HT-29 (cell line): ENCODE measurements around the gene TMEM128. TPM values are rescaled to one million over a fixed set of nuclear protein-coding genes. Genes with fewer than 3 reads are reported as not detected.
"Not testable (repeated sequence)": the region's sequence is repeated elsewhere in the genome, so short reads cannot be mapped to it uniquely, and the experiment has no call there.

Experiments used
- DNase-seq: peaks from one replicate; pipeline ENCODE4 v3.0.0-alpha.2; 2015; ENCODE audit warnings: low spot score
- total RNA-seq: library from RNA; depleted of rRNA; stranded (reverse); fragments of >200 nt; shearing (Covaris generic); gene quantifications from 2 replicates; pipeline ENCODE4 v1.2.3, GENCODE V29; 2014; rRNA removed

TMEM128 gene, protein sequence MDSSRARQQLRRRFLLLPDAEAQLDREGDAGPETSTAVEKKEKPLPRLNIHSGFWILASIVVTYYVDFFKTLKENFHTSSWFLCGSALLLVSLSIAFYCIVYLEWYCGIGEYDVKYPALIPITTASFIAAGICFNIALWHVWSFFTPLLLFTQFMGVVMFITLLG
- 8.3 and 14.4 TPM in 2 replicates for total RNA-seq

DNA sequence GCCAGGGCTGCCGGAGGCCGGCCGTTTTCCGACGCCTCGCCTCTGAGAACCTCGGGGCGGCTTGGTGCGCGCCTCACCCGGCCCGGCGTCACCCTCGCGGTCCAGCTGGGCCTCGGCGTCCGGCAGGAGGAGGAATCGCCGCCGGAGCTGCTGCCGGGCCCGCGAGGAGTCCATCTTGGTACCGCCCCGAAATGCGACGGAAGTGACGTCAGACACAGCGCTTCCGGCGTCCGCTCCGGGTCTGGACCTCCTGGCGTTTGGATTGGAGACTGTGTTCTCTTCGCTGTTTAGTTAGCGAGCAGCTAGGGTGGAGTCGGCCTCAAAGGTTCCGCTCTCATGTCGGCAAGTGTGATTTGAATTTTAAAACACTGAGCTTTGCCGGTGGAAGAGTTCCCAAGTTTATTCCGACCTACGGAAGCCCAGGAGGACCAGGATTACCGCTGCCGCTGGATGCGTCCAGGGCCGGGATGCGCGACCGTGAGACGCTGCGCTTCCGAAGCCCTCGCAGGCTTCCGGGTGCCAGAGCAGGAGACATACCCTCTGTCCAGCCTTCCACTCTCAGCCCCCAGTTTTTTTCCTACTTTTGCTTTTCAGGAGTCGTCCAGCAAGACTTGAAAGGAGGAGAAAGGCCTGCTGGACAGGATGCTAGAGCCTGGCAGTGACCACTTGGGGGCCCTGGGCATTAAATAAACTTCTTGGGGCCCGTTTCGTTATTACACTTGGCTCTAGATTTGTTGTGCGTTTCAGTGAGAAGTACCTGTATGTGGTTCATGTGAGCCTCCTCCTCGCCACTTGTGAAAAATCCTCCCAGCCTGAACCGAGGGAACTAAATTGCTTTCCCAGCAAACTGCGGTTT lies at the start of gene TMEM128:
Gene TMEM128, minus strand, starts transcription at position 195 of the 856 bp plus-strand sequence. Its CDS starts 21 bp downstream, at position 174.
- DNase-seq: peak; percentile 93

DNA sequence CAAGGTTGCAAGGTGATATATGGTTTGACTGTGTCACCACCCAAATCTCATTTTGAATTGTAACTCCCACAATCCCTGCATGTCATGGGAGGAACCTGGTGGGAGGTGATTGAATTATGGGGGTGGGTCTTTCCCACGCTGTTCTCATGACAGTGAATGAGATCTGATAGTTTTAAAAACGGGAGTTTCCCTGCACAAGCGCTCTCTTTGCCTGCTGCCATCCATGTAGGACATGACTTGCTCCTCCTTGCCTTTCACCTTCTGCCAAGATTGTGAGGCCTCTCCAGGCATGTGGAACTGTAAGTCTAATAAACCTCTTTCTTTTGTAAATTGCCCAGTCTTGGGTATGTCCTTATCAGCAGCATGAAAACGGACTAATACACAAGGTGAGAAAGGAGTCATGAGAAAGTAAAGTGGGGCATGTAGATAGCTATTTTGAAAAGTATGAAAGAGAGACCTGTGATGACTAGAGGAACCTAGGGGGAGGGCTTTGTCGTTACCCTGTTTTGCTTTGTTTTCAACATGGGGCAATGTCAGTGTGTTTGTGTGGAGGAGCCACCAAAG lies 48.3 kb upstream of the TMEM128 start:
- DNase-seq: no peak

DNA sequence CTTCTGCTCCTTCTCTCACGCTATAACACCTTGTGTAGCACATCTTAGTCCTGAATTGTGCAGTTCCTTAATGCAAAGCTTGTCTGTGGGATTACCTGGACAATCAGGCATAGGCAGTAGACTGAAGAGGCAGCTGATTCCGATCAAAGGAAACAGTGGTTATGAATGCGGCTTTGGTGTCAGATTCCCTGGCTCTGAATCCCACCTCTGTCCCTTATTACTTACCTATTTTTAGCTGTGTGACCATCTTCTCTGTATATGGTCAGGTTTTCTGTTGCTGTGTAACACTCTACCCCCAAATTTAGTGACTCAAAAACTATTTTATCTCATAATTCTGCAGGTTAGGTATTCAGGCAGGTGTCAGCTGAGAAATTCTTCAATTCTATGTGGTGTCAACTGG lies 45.3 kb upstream of the TMEM128 start:
- DNase-seq: no peak

DNA sequence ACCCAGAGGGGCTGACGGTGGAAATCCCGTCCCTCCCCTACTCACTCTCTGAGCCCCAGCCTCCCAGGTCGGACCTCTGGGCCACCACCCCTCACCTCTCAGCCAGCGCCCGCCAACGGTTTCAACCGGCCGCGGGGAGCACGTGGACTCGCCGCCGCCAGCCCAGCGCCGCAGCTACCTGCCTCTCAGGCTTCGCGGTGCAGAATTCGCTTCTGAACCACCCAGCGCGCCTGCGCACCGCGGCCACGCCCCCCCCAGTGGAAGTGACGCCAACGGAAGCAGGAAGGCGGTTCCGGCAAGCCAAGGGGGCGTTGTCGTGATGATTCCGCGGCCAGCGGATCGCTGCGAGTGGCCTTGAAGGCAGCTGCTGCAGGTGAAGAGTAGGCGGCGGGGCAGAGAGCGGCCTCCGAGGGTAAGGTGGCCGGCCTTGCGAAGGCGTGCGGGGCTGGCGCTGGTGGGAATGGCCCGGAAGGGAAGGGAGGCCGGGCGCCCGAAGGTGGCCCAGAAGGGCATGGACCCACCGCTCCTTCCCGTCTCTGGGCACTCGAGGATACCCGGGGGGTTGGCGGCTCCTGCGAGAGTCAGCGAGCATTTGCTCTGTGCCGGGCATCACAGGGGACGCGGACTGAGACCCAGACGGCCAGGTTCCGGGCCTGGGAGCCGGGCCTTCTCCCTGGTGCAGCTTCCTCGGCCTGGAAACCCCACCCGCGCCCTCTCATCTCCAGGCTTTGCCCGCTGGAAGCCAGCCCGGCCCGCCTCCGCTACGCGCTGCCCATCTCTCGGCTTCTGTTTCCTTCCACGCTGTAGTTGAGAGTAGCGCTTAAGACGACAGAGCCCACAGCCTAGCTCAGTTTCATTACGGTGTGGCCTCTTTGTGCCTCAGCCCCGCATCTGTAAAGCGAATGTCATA lies 42.2 kb upstream of the TMEM128 start, which contains the start of the genes LYAR and ZBTB49:
Gene LYAR, minus strand, starts transcription at position 214 of the 910 bp plus-strand sequence. CDS start 6,412 bp downstream, outside the sequence.
Gene ZBTB49, plus strand, starts transcription at position 311 of the 910 bp plus-strand sequence. CDS start 9,695 bp downstream, outside the sequence.
- DNase-seq: peak; percentile 93

DNA sequence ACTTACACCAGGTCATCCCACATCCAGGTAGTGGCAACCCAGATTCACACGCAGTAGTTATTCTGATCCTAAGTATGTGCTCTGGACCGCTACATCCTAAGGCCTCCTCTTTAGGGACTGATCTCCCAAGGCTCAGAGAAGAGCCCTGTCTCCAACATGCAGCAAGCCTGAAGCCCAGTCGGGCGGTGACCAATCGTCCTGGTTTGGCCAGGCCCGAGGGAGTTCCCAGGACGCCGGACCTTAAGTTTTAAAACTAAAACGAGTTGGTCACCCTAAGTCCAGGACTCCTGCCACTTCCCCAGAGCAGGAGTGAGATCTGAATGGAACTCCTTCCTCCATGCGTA lies 41.5 kb upstream of the TMEM128 start:
- DNase-seq: no peak

DNA sequence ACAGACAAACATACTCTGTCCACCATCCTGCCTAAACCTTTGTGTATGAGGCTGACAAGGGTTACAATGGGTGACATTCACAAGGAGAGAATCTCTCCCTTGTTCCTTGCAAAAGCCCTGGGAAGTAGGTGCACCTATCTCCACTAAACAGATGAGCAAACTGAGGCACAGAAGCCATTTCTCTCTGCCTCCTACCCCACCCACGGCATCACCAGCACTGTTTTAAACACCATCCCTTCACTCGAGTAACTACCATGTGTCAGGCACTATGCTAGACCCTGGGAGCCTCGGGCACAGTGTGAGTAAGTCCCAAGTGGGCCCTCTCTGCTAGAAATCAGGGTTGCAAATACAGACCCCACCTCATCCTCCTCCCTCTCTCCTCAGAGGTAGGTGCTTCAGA lies 41.0 kb upstream of the TMEM128 start:
- DNase-seq: peak; percentile 5

DNA sequence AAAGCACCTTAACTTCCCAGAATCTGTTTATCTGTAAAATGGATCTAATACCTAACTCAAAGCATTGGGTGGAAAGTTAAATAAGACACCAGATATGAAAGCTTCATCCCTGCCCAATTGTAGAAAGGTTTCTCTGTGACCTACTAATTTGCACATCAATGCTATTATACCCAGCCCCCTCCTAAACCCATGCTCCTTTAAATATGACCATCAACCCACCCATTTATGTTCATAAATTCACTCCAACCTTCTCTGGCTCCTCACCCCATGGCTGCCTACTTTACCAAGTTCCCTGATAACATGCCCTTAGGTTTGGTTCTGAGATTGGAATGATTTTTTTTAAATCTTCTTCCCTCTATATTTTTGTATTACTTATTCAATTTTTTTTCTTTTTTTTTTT lies 40.1 kb upstream of the TMEM128 start:
- no peak for DNase-seq

DNA sequence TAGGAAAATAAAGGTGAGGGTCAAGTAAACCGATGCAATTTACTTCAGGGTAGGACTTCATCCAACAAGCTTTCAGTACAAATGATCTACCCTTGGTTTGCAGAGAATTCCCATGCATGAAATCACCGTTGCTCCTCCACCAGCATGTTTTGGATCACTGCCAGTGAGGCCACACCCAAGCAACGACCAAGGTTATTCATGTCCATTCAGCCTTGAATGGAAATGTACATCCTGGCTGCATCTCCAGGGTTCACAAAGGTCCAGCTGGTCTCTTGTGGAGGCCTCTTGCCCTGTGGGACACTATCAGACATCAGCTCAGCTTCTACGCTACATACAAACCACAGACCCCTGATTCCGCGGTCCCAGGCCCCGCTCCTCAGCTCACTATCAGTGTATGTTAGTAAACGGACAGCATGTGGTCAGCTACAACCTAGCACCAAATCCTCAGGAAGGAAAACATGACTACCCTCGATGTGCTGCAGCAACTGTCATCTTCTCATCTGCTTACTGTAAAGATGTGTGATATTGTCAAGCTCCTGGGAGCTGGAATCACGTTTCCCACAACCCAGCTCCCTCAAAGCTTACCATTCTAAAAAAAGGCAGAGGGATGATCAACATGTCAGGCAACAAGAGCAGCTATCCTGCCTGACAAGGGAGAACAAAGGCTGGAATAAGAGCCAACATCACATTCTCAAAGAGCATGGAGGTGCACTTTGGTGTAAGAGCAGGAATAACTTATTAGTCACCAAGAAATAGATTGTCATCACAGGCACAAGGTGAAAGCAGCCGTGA lies 37.0 kb upstream of the TMEM128 start:
- DNase-seq: no peak

DNA sequence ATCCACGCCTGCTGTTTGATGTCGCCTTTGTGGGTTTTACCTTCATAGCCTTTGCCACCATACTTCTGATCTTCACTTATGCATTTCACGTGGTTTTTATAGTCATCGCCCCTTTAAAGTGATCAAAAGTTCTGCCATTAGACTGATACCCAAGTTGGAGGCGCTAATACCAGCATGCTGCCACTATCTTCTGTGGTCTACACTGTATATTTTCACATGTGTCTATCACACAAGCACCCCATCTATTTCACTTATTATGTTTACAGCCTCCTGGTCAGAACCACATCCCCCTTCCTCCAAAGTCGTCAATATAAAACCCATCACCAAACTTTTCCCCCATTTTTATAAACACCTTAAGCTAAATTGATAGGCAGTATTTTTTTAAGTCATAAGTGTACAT lies 33.8 kb upstream of the TMEM128 start:
- DNase-seq: no peak

DNA sequence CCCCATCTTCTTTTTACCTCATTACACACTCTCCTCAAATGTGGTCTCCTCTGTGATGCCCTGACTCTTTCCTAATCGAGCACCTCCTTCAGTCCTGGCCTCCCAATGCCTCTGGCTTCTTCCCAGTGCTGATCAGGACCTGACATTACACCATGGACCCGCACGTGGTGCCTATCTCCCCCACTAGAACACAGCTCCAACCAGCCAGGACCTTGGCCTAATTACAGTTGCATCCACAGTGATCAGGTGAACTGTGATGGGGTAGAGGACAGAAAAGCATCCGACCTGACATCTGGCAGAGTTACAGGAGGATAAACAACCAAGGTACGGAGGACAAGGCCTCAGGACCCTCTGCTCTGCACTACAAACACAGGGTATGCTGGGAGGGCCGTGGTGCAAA lies 29.5 kb upstream of the TMEM128 start:
- no peak for DNase-seq

DNA sequence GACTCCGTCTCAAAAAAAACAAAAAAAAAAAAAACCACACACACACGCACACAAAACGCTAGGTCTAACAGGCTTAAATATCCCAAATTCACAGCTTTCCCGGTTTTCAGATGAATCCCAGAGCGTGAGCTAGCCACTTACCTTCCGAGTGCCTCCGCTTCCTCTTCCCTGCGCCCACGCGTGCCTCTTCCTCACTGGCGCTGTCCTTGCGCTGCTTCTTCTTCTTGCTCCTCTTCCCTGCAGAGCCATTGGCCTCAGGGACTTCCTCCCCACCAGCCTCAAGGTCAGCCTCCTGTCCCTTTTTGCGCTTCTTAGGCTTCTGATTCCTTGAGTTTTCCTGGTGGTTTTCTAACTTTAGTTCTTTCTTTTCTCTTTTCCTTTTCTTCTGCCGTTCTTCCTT lies 26.2 kb upstream of the TMEM128 start:
- no peak for DNase-seq

DNA sequence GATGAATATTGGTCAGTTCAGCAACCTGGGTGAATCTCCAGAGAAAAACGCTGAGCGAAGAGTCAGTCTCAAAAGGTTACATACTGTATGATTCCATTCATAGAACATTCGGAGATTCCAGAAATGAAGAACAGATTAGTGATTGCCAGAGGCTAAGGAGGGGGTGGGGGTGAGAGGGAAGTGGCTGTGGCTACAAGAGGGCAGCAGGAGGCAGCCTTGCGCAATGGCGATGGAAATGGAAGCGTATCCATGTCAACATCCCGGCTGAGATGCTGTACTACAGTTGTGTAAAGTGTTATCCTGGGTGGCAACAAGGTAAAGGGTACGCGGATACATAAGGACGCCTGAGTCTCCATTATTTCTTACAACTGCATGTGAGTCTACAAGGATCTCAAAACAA lies 23.9 kb upstream of the TMEM128 start:
- DNase-seq: no peak

DNA sequence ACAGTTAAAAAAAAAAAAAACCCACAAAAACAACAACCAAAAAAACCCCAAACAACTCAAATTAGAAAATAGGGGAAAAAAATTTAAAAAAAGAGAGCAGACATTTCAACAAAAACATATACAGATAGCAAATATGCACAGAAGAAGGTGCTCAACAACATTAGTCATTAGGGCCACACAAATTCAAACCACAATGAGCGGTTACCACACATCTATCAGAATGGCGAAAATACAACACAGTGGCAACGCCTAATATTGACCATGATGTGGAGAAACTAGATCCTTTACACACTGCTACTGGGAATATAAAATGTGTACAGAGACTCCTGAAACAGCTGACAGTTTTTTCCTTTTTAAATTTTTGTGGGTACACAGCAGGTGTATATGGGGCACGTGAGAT lies 22.5 kb upstream of the TMEM128 start:
- no peak for DNase-seq

DNA sequence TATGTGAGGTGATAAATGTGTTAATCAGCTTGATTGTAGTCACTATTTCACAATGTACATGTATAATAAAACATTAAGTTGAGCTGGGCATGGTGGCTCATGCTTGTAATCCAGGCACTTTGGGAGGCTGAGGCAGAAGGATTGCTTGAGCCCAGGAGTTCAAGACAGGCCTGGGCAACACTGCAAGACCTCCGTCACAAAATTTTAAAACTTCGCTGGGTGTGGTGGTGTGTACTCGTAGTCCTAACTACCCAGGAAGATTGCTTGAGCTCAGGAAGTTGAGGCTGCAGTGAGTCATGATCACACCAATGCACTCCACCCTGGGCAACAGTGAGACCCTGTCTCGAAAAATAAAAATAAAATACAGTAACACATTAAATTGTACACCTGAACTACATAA lies 21.8 kb upstream of the TMEM128 start:
- DNase-seq: no peak

DNA sequence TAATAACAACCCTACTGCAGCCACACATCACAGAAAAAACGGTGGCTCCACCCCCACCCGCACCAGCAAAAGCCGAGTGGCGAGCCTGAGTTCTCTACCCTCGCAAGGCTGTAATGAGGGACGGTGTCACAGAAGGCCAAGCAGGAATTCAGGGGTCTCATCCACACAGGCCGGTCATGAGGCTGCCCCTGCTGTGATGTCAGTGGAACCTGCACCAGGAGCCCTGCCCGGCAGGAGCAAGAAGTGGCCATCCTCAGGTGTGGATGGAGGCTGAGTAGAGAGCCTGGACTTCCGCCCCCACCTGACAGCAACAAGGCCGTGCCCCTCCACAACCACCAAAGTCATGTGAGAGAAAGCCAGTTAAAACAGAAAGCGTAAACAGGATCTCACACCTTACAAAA lies 21.3 kb upstream of the TMEM128 start:
- DNase-seq: no peak

DNA sequence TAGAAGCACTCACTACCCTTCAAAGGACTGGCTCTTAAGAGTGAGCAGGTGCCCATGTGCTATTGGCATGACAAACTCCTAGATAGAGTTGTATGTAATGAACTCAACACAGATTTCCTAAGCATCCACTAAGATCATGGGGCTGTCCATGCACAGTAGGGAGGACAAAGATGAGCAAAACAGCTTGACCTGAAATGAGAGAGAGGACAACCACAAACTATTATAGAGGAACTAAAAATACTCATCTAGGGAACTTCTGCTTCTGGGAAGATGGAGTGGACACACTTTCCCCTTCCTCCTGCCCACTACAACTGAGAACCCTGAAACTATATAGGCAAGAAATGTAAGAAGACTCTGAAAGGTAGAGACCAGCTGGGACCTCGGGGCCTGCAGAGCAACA lies 20.8 kb upstream of the TMEM128 start:
- DNase-seq: no peak

DNA sequence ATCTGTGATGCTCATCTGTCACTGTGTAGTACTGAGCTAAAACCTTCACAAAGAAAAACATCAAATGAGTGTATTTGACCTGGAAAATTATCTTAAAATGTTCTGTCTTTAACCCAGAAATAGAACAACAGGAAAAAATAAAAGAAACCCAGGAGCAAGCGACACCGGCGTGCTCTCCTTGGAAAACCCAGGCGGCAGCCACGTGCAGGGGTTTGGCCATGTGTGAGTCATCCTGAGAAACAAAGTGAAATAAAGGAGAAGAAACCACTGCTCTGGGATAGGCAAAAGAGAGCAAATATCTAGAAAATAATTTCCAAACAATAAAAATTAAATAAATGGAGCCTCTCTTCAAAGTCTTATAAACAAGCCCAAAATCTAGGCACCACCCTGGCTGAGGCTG lies 20.0 kb upstream of the TMEM128 start:
- no peak for DNase-seq

DNA sequence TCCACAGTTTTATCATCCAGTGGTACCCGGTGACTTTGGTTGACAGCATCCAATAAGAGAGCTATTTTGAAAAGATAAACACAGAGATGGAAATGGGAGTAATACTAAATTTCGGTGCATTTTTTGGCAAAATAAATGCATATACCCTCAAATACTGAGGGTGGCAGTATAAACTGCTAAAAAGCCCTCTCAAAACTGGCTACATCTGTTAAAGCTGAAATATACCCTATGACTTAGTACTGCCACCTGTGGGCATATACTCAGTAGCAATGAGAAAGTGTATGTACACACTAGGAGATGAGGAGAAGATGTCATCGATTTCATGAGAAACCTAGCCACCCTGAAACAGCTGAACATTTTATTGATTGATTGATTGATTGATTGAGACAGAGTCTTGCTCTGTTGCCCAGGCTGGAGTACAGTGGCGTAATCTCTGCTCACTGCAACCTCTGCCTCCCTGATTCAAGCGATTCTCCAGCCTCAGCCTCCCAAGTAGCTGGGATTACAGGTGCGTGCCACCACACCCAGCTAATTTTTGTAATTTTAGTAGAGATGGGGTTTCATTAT lies 12.2 kb upstream of the TMEM128 start:
- peak; percentile 53 for DNase-seq

DNA sequence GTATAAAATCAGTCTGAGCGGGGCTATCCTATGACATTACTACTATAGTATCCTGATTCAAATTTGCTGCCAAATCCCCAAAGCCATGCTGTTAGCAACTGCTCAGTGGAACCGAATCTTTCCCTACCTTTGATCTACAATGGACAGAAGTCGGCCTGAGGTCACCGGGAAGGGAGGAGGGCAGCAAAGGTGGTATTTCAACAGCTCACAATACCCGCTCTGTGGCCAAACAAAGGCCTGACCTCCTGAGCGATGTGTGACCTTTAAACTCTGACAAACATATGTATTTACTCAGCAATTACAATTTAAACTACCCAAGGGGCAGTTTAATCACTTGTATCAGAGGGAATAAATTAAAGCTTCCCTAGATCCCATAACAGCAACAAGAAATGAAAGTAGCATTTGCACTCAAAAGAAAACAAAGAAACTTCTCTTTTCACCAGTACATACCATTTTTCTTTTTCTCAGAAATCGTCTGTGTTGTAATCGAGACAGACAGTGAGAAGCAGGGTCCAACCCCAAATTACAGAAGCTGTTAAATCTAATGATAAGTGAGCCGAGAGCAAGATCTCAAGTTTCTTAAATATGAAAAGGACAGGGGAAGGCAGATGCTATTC lies 11.6 kb upstream of the TMEM128 start:
- DNase-seq: peak; percentile 43

DNA sequence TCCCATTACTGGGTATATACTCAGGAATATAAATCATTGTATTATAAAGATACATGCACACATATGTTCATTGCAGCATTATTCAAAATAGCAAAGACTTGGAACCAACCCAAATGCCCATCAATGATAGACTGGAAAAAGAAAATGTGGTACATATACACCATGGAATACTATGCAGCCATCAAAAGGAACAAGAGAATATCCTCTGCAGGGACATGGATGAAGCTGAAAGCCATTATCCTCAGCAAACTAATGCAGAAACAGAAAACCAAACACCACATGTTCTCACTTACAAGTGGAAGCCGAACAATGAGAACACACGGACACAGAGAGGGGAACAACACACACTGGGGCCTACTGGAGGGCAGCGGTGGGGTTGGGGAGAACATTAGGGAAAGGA lies 9.7 kb upstream of the TMEM128 start:
- DNase-seq: not testable (repeated sequence)
